HG02678 (cell line): Measurements from ENCODE around the gene PLPPR3.

Source experiments
- ATAC-seq: cut with Tn5 transposase; IDR thresholded peaks from one replicate; pipeline ENCODE4 v1.9.1; 2021; ENCODE audit warnings: mild to moderate bottlenecking, moderate library complexity; ENCODE audit not compliant: unreplicated experiment

The PLPPR3 gene

DNA sequence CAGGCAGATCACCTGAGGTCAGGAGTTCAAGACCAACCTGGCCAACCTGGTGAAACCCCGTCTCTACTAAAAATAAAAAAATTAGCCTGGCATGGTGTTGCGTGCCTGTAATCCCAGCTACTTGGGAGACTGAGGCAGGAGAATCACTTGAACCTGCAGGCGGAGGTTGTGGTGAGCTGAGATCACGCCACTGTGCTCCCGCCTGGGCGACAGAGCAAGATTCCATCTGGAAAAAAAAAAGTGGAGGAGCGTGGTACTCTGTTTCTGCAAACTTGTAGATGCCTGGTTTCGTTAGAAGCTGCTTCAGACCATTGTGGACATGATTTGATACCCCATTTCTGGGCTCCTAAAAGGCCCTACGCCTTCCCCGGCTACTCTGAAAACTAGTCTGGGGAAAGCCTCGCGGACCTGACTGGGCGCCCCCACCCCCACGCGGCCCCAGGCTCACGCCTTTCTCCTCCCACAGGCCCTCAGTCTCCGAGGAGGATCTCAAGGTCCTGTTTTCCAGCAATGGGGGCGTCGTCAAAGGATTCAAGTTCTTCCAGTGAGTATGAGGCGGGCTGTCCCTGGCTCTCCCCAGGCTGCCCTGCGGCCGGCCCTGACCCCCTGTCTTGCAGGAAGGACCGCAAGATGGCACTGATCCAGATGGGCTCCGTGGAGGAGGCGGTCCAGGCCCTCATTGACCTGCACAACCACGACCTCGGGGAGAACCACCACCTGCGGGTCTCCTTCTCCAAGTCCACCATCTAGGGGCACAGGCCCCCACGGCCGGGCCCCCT is 11.5 kb downstream of the PLPPR3 start:
- no peak for ATAC-seq

DNA sequence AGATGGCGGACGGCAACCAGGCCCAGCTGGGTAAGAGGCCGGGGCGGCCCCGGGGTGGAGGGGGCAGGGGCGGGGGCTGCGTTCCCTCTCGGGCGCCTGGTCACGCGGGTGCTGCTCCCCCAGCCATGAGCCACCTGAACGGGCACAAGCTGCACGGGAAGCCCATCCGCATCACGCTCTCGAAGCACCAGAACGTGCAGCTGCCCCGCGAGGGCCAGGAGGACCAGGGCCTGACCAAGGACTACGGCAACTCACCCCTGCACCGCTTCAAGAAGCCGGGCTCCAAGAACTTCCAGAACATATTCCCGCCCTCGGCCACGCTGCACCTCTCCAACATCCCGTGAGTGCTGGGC is 13.4 kb downstream of the PLPPR3 start:
- ATAC-seq = no peak

DNA sequence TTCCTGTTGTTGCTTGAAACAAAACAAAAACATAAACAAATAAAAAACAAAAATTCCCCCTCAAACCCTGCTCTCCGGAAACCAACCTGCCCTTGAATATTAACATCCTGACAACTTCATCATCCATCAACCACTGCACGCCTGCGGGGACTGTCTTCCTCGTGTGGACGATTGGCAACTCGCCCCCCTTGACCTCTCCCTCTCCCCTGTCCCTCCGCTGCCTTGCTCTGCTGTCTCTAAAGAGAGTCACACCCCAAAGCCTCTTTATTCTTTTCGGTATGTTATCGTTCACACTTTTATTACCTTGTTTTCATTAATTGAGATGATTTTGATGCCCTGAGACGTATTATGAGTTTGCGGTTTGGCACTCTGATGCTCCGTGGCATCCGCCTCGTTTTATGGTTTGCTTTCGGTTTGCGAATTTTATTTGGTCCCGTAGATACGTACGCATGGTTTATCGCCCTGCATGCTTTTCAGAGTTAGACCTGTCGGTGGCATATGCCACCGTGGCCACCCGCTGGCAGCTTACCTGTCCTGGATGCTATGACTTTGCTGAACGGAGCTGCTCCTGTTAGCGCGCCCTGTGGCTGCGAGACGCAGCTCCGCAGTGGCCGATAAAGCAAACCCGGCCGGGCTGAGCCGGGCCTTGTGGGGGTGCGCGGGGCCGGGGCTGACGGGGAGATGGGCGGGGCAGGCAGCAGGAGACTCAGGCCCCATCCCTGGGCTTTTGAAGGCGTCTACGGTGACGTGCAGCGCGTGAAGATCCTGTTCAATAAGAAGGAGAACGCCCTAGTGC is 13.9 kb downstream of the PLPPR3 start:
- no peak for ATAC-seq

DNA sequence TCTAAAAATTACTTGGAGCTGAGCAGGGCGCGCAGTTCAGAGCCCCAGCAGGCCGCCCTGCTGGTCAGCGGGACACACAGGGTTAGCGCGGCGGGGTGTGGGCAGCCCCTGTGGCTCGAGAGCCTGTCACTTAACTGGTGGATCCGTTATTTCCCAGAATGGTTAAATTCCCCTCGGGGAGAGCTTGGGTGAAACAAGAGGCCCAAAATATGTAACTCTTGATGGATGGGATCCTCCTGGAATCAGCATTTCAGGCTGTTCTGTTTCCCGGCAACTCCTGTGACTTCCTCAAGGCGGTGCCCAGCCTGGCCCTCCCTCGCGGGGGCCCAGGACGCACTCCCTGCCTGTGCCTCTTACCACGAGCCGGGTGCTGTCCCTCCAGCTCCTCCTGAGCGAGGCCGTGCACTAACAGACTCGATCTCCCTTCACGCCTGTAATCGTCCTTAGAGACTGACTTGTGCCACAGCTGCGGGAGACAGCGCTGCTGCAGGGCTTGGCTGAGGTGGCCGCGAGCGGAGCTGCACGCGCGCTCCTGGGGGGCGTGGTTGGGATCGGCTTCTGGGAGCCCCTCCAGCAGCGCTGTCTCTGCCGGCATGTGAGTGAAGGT is 14.8 kb downstream of the PLPPR3 start:
- ATAC-seq = no peak

DNA sequence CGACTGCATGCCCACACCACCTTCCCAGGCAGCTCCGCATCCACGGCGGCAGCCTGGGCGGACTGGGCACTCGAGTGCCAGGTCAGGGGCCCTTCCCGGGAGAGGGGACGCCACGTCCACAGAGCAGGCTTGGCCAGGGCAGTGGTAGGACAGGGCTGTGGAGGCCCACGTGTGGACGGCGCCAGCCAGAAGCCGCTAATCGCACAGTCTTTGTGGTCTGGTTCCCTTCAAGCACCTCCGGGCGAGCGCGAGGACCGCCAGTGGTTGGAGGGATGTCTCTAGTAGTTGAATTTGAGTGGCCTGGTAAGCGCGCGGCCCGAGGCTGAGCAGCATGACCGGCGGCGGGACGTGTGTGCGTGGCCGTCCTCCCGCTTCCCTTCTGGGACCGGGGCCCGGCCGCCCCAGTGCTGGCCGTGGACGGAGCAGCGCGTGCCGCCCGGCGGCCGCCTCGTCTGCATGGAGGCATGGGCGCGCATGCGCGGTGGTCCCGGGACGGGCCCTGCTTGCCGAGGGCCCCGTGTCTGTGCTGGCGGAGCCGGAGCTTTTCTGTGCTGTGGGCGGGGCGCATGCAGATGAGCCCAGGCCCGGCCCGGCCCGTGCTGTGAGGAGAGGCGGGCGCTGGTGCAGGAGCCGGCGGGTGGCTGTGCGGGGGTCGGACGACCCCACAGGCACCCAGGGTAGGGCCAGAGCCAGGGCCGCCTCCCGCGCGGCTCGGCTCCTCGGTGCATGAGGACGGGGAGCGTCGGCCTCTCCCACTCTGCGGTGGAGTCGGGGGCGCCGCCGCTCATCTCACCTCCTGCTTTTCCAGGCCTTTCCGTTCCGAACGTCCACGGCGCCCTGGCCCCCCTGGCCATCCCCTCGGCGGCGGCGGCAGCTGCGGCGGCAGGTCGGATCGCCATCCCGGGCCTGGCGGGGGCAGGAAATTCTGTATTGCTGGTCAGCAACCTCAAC is 15.9 kb downstream of the PLPPR3 start:
- no peak for ATAC-seq

DNA sequence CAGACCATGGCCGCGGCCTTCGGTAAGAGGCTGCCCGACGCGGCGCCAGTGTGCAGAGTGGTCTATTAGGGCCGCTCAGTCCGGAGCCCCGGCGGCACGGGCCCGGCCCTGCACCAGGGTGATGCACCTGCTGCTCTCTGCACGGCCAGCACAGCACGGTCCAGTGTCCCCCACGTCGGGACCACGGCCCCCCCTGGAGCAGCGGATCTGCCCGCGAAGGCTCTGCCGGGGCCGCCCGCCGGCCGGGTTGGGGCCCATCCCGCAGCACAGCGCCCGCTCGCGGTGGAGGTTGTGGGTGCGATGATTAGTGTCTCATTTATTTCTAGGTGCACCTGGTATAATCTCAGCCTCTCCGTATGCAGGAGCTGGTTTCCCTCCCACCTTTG is 16.6 kb downstream of the PLPPR3 start:
- ATAC-seq = no peak

DNA sequence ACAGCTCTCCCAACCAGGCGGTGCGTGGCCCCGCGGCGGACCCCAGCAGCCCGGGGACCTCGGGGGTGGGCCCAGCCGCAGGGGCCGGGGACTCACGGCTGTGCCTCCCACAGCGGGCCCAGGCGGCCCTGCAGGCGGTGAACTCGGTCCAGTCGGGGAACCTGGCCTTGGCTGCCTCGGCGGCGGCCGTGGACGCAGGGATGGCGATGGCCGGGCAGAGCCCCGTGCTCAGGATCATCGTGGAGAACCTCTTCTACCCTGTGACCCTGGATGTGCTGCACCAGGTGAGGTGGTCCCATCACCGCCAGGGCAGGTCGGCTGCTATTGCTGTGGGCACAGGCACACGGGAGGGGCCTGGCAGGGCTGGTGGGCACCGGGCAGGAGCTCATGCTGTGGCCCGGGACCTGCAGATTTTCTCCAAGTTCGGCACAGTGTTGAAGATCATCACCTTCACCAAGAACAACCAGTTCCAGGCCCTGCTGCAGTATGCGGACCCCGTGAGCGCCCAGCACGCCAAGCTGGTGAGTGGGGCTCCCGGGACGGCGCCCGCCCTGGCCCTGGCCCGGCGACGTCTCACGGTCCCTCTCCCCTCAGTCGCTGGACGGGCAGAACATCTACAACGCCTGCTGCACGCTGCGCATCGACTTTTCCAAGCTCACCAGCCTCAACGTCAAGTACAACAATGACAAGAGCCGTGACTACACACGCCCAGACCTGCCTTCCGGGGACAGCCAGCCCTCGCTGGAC is 17.2 kb downstream of the PLPPR3 start:
- no peak for ATAC-seq

DNA sequence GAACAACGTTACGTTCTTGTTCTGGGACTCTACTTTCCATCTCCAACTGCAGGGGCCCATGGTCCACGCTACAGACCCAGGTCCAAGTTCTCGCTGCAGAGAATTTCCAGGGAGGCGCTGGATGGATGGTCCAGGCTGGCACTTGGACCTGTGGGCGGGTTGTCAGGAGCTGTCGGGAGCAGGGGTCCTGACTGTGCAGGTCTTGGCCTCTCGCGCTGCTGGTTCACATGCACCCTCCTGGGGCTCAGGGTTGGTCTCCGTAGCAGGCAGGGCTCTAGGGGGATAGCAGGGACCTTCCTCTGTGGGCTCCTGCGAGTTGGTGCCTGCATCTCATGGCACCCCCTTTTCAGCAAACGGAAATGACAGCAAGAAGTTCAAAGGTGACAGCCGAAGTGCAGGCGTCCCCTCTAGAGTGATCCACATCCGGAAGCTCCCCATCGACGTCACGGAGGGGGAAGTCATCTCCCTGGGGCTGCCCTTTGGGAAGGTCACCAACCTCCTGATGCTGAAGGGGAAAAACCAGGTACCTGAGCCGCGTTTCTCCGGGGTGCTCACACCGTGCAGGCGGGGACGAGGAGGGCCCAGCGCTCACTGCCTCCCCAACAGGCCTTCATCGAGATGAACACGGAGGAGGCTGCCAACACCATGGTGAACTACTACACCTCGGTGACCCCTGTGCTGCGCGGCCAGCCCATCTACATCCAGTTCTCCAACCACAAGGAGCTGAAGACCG is 17.9 kb downstream of the PLPPR3 start:
- no peak for ATAC-seq

DNA sequence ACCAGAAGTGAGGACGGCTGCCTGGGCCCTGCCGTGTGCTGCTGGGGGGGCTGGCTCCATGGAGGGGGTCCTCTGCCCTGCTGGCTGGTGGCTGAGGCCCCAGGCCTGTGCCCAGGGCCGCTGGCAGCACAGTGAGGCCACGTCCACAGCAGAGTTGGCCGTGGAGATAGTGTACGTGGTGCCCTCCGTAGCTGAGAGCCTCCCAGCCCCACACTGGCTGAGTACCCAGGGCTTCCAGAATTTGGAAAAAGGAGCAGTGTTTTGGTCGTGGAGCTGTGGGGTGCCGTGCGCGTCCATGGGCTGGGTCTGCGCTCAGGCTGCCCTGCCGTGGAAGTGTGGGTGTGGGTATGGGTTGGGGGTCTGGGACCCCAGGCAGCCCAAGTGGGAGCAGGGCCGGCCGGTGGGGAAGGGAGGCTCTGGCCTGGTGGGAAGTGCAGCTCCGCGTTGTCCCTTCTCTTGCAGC is 18.6 kb downstream of the PLPPR3 start:
- ATAC-seq = no peak

DNA sequence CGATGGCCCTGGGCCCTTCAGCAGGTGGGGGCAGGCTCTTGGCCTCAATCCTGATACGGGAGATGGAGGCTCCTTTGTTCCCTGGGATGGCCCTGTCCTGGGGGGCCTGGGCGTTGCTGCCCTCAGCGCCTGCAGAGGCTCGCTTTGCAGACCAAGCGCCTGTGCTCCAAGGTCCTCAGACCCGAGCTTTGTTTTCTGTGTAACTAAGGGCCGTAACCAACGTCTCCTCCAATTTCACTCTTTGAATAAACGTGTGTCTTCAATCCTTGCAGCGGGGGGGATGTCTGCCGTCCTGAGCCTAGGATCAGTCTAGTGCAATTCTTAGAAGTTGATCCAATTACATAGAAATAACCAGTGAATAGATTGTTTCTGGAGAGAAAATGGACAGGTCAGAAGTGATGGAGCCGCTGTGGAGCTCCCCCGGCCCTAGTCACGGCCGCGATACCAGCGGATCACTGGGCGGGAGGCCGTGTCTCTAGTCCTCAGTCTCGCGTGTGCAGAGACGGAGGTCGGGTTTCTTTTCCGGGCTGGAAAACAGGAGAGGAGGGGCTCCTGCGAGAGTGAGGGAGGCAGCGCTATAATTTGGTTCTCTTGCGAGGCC is 19.2 kb downstream of the PLPPR3 start:
- no peak for ATAC-seq

DNA sequence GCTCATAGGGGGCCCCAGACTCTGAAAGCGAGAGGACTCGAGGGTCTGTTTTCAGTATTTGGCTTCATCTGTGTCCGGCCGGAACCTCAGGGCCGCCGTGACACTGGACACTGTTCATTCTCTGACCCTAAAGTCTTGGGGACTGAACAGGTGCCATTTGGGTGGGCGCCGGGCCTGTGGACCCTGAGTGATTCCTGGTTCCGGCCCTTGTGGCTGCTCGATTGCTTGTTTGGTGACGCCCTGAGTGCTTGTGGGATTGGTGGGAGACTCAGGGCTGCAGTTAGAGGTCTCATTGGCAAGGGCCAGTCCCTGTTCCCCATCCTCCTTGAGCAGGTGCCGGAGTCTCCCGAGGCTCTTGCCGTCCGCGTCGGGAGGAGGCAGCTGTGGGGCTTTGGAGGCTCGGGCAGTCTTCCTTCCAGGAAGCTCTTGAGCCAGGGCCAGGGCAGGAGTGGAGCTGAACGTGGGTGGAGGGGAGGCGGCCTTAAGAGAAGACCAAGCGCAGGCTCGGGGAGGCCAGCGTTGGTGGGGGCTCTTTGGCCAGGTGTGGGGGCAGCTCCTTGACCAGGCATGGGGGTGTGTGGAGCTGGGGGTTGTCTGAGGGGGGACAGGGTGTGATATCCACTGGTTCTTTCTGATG is 19.8 kb downstream of the PLPPR3 start:
- no peak for ATAC-seq

DNA sequence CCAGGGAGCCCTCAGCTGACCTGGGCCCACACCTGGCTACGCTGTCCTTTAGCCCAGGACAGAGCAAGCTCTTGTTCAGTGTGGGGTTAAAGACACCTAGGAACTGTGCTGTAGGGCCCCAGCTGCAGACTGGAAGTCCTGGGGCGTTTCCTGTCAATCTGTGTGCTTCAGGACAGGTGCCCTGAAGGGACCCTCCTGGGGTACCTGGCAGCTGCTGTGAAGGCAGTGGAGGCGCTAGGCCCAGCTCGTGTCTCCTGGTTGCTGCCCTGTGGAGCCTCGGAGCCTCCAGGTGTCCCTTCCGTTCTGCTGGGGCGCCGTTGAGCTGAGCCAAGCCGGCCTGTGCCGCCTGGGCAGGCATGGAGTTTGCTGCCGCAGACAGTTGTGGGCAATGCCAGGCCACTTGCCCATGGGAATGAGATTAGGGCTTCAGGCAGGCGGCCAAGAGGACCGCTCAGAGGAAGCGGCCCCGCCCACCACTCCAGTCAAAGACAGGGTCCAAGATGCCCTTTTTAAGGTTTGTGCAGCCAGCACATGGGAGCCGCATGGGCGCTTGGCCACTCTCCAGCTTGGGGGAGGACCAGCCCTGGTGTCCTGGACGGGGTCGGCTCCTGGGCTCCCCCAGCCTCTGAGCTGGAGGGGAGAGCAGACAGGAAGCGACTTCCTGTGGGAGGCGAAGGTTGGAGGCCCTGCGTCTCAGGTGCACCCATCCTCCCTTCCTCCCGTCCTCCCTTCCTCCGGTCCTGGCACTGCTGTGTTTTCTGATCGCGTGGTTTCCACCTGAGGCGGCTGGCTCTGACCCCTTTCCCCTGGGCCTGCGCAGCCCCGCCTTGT is 20.5 kb downstream of the PLPPR3 start:
- ATAC-seq = no peak

DNA sequence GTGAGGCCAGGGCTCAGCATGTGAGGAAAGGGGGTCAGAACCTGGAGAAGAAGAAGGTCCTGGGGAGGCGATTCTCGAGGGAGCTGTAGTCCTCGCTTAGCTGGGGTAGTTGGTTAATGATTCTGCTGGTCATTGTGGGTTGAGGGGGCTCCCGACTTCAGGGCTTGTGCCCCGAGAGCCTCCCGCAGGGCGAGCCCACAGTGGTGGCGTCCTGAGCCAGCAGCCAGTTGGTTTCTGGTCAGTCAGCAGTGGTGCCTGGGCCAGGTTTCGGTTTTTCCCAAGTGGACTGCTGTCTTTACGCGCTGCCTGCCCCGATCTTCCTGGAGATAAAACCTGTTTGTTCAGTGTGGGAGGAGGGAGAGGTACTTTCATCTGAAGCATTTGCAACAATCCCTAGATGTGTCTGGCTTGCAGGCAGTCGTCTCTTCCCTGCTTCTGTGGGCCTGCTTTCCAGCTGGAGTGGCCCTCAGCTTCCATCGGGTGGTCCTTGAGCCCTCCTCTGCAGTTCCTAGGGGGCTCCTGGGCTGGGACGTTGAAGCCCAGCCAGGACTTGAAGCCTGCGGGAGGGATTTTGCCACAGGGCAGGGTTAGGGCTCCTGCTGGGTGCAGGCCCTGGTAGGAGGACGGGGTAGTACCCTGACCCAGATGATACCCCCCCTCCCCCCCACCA is 21.3 kb downstream of the PLPPR3 start:
- ATAC-seq = no peak

DNA sequence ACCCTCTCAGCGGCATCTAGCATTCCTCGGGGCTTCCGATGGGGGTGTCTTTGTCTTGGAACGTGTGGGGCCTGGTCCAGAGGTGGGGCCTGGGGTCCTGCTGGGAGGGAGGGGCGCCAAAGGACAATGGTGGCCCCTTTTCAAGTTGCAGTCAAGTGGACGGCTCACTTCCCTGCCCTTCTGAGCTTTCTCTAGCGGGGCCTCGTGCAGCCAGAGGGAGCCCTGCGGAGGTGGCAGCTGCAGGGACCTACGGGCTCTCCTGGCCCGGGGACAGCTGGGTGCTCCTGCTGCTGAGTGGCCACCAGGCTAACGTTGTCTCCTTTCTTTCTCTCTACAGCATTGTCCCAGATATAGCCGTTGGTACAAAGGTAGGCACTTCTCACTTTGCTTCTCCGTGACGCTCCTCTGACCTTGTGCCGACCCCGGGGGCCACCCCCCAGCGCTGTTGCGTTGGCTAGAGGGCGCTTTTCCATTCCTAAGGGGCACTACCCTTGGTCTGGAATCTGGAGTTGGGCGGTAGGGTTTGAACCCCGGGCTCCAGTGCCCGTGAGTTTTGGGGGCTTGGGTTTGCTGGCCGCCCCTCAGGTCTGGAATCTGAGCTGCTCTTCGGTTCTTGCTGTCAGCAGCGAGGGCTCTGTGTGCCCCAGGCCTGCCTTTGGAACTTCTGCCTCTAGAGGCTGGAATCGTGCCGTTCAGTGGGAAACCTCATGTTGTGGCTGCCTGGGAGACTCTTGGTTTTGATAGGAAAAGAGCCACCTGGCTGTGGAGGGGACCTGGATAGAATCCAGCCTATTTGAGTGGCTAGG is 22.5 kb downstream of the PLPPR3 start:
- no peak for ATAC-seq

DNA sequence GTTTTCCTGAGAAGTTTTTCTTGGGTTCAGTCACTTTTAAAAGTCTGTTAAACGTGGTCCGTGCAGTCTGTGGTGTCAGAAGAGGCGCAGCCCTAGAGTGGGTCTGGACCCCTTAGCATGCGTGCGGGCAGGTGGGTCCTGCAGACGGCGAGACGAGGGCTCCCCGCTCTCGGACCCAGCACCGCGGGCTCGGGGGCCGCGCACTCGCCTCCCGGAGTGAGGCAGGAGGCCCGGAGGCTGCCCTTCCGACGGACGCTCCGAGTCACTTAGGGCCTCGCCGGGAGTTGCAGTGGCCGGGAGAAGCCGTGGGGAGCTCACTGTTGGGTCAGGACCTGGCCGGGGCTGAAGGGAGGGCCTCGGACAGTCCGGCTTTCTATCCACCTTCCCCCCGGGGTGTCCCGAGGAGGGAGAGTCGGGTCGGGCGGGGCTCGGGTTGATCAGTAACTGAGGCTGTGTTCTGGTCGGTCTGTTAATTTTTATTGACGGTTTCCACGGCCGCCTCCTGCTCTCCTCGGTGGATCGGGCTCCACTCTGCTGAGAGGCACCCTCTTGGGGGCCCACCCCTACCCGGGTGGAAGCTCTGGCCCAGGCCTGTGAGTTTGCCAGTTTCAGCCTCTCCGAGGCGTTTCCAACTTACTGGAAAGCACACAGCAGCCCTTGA is 23.2 kb downstream of the PLPPR3 start:
- no peak for ATAC-seq
